ENCODE results near the gene CFLAR.
"Not testable (repeated sequence)": the region's sequence is repeated elsewhere in the genome, so short reads cannot be mapped to it uniquely, and the experiment has no call there.

The CFLAR gene

DNA sequence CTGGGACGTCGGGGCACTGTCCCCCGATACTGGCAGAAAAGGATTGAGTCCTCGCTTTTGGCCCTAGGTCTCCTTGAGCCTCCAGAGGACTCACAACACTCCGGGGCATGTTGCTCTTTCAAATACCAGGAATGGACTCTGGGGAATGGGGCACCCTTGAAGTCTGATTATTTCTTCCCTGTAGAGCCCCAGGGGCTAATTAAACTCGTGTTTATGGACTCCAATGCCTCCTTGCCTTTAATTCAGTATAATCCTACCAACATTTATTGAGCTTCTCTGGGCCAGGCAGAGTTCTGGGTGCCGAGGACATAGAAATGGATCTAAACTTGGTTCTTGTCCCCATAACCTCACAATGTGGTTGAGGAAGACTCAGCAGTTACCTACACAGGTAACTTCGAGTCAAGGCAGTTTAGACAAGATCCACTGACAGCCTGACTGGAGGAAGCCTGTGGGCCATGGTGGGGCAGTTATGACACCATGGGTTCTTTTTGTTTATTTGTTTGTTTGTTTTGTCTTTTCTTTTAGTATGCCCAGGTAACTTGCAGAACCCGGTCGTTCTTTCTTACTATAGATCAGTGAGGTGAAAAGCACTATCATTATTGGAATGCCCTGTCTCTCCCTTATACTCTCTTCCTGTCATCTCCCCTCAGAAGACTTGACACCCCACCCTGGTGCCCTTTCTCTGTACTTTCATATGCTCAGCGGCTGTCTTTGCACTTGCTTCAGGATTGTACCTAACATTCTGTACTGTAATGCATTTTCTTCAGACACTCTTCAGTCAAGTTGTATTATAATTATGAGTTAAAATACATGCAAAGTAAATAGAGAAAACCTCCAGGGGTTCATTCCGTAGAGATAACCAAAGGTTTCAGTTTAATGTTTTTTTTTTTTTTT lies 3.2 kb downstream of the CFLAR start:
- DNase-seq (ENCODE audit: low read depth in 2 of 2), result no peak

DNA sequence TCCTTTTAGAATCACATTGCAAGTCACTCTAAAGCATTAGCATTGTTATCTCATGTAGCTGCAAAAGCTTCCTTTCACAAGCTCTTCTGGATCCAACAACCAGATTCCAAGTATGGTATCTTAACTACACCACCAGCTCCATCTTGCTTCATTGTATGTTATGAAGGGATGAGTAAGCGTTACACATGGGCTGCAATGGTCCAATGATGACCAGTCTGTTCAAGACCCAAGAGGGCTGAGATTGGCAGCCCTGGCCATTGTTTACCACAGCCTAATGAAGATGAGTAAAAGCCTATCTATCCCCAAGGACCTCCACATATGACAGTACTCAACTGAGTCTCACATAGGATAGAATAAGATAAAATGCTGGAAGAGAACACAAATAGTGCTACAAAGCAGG lies 6.3 kb downstream of the CFLAR start:
- DNase-seq (ENCODE audit: low read depth in 2 of 2), result no peak

DNA sequence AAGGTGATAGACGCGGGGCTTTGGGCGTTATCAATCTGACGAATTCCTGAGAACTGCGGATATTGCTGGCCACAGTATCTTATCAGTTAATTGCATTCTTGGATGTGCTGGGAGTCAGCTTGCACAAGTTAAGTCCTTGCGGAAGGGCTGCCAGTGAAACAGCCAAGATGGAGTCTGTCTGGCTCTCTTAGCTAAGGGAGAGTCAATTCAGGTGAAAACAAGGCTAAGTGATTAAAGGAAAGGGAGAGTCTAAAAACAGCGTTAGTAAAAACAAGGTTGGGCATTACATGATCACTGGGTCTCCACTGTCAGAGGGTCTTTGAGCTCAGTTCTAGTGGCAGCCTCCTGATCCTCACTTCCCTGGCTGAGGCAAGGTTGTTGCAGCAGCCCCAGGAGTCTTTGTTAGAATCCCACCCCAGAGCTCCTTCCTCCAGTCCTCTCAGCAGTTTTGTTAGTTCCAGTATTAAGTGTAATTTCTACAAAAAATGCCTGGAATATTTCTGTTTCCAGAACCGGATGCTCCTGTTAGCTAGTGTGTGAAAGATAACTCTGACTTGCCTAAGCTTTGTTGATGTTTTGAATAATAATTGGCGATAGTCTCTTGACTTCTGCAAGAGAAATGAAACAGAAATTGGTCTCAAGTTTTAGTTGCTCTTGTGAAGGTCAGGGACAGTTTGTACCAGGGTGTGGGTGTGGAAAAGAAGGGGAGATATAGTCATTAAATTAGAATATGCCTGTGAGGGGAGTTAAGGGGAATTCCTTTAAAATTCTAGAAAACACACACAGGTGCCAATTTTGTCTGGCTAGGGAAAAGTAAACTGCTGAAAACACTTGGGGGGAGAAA lies 10.6 kb downstream of the CFLAR start:
- no peak for DNase-seq (ENCODE audit: low read depth in 2 of 2)

DNA sequence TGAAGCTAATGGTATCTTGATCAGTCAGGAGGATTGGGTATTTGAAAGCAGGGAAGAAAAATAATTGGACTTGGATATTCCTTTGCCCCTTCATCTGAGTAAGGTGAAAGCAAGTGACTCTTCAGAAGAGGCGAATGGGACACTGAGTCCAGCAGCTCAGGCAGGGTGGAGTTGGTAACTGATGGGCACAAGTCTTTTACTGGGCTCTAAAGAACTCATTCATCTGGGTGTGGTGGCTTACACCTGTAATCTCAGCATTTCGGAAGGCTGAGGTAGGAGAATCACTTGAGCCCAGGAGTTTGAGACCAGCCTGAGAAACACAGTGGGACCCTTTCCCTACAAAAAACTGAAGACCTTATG lies 11.2 kb downstream of the CFLAR start:
- no peak for DNase-seq (ENCODE audit: low read depth in 2 of 2)

DNA sequence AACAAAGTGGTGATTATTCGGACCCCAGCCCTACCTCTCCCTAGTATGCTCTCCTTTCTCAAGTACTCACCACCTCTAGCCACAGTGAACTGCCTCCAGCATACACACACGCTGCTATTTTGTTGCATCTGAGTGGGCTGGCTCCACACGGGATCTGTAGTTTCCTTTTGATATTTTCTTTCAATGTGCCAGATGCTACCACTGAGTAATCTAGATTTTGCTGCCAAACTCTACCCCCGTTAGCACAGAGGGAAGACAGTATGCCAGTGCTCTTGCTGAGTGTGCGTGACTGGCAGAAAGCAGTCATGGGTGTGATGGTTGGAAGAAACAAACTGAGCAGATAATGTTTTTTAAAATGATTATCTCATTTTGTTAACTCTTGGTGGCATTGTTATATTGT lies 11.6 kb downstream of the CFLAR start:
- DNase-seq (ENCODE audit: low read depth in 2 of 2), result peak in 1 of 2 experiments; percentile 43

DNA sequence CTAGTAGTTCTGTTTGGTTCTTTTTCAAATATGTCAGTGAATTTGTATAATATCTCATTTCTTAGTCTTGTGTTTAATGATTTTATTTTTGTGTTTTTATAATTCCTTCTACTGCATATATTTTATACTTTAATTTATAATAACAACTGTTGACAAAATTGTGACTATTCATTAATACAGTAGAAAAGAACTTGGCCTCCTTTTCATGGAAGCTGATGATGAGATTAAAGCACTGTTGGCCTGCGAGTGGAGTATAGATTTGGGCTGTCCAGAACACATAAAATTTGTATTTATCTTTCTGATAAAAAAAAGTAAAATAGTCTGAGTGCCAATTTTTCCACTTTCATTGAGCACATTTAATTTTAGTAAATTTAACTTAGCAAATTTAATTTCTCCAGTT lies 12.1 kb downstream of the CFLAR start:
- DNase-seq (ENCODE audit: low read depth in 2 of 2), result no peak

DNA sequence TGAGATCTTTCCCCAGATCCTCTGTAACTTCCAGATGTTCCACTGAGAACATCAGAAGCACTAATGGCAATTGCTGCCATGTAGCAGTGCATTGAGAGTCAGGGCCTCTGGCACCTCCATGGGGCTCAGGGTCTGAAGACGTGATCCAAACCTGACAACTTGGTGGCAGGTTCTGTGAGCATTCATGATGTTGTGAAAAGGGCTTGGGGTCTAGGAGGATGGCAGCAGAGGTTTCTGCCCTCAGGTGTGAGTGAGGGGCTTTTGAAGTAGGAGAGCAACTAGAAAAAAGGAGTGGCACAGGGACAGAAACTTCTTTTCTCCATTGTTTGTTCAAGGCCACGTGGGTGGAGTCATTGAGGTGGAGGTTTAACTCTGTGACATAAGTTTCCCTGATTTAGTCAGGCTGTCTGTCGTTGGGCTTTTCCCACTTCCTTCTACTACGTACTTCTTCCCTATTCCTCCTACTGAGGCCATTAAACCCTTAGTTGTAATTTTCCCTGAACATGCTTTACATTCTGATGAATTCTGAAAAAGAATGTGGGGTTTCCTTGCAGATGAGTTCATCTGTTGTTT lies 13.1 kb downstream of the CFLAR start:
- DNase-seq (ENCODE audit: low read depth in 2 of 2), result no peak

DNA sequence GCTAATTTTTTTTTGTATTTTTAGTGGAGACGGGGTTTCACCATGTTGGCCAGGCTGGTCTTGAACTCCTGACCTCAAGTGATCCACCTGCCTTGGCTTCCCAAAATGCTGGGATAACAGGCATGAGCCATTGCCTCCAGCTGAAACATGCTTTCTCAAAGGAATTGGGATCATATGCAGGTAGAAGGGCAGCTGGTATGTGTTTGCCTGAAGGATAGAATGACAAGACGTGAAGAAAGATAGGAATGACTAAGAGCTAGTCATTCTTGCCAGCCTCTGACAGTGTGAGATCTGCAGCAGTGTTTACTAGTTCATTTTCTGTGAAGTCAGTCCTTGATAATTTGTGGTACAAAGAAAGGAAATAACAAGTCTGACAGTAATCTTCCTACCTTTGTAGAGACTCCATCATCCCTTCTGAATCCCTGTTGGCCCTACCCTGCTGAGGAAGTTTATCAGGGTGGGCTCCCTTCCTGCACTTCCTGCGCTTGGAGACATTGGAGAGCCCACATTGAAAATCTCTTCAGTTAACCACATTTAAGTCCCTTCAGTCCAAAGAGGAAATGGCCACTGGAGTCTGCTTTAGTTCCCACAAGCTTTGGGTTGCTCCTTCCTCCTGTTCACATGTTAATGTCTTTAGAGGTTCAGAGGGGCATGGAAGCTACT lies 14.7 kb downstream of the CFLAR start:
- no peak for DNase-seq (ENCODE audit: low read depth in 2 of 2)

DNA sequence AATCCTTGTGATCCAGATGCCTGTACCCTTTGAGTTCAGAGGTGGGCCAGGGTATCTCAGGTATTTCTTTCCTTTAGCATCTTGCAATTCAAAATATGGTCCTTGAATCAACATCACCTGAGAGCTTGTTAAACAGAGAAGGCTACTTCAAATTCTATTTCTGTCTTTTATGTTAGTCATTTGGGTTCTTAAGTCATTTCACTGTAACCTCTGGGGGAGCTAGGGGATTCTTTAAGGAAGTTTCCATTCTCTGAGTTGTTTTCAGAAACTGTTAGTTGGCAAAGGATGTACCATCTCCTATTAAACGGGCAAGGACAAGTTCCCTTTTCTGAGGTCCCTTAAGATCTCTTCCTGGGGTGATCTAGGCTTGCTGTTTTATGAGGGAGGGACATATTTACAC lies 16.6 kb downstream of the CFLAR start:
- no peak for DNase-seq (ENCODE audit: low read depth in 2 of 2)

DNA sequence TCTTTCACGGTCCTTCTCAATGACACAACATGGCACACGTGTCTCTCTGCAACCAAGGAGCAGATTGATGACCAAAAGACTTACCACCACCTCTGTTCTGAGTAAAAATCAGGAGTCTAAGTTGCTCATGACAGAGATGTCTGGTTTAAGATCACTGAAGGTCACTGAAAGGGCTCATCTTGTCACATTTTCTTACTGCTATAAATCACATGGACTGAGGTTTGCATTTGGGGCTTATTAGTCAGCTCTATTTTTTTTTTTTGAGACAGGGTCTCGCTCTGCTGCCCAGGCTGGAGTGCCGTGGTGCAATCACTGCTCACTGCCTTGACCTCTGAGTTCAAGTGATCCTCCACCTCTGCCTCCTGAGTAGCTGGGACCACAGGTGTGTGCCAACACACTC lies 19.4 kb downstream of the CFLAR start:
- no peak for DNase-seq (ENCODE audit: low read depth in 2 of 2)

DNA sequence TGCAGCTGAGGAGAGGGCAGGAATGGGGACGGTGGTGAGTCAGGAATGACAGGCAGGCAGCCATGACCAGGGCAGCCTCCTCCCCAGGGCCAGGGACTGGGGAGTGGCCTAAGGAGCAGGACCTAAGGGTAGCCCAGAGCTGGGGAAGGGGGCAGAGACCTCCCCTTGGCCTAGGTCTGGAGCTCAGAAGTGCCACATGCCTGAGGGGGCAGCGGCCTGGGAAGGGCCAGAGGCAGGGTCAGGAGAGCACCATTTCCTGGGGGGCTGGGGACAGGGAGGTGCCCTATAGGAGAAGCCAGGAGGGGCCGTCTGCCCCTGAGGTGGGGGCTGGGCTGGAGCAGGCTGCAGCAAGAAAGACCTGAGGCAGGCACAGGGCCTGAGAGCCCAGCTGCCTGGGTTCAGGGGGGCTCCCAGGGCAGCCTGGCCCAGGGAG lies 20.9 kb downstream of the CFLAR start:
- DNase-seq (ENCODE audit: low read depth in 2 of 2), result no peak

DNA sequence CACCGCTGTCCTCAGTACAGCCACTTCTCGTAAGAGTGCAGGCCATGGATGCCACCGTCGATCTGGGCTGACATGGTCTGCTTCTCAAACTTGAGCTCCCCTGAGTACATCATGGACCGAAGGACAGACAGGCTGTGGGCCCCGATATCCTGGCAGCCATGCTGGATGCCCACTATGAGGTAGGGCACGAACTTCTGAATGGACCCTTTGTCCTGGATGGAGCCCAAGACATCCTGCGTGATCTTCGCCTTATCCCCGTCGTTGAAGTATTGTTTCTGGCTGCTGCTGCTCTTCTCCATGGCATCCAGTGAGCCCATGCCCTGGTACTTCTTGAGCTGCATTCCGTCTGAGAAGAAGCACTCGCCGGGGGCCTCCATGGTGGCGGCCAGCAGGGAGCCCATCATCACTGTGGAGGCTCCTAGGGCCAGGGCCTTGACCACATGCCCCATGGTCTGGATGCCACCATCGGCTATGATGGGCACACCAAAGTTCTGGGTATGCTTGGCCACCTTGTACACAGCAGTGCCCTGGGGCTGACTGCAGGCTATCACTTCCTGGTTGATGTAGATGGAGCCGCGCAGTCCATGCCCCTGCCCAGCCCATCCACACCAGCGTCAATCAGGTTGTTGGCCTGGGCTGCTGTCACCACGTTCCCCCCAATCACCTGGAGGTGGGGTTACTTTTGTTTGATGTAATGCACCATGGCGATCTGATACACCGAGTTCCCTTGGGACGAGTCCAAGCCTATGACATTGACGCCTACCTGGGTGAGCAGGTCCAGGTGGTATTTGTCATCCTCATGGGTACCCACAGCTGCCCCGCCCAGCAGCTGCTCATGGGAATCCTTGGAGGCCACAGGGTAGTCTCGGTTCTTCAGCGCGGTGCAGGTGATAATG lies 21.8 kb downstream of the CFLAR start:
- DNase-seq (ENCODE audit: low read depth in 2 of 2), result no peak

DNA sequence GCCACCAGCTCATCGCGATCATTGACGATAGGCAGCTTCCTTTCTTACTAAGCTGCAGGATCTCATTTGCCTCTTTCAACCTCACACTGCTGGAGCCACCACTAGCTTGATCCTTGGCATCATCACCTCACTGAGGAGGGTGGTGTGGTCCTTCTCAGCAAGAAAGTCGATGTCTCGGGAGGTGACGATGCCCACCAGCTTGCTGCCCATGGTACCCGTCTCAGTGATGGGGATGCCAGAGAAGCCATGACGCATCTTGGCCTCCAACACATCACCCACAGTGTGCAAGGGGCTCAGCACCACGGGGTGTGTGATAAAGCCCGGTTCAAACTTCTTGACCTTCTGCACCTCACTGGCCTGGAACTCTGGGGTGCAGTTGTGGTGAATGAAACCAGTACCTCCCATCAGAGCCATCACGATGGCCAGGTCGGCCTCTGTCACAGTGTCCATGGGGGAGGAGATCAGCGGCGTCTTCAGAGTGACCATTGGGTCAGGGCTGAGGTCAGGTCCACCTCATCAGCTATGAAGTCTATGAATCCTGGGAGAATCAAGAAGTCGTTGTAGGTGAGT lies 22.5 kb downstream of the CFLAR start:
- DNase-seq (ENCODE audit: low read depth in 2 of 2), result no peak

DNA sequence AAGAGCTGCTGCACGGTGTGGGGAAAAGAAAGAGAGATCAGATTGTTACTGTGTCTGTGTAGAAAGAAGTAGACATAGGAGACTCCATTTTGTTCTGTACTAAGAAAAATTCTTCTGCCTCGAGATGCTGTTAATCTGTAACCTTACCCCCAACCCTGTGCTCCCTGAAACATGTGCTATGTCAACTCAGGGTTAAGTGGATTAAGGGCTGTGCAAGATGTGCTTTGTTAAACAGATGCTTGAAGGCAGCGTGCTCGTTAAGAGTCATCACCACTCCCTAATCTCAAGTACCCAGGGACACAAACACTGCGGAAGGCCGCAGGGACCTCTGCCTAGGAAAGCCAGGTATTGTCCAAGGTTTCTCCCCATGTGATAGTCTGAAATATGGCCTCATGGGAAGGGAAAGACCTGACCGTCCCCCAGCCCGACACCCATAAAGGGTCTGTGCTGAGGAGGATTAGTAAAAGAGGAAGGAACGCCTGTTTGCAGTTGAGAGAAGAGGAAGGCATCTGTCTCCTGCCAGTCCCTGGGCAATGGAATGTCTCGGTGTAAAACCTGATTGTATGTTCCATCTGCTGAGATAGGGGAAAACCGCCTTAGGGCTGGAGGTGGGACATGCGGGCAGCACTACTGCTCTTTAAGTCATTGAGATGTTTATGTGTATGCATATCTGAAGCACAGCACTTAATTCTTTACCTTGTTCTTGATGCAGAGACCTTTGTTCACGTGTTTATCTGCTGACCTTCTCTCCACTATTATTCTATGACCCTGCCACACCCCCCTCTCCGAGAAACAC lies 23.2 kb downstream of the CFLAR start:
- not testable (repeated sequence) for DNase-seq (ENCODE audit: low read depth in 2 of 2)

DNA sequence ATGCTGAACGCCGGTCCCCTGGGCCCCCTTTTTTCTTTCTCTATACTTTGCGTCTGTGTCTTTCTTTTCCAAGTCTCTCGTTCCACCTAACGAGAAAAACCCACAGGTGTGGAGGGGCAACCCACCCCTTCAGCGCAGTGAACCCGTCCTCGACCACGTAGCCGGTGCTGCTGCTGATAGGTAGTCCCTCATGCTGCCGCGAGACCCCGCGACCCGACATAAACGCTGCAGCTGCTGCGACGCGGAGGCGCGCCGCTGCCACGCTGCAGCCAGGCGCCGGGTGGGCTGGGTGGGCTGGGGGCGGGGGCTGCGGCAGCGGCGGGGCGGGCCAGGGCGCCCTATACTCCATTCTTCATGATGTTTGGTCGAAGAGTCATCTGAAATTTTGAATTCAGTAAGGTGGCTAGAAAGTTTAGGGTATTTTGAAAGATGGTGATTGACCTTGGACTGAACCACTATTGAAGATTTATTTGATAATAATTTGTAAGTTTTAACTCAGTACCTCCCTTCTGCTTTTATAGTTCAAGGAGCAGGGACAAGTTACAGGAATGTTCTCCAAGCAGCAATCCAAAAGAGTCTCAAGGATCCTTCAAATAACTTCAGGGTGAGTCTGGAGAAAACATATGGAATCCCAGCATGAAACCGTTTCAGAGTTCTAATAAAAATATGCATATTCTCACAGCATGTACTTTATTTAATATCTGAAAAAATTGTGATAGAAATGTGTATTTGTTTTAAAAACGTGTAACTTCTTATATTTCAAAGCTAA lies 24.1 kb downstream of the CFLAR start:
- DNase-seq (ENCODE audit: low read depth in 2 of 2), result no peak

DNA sequence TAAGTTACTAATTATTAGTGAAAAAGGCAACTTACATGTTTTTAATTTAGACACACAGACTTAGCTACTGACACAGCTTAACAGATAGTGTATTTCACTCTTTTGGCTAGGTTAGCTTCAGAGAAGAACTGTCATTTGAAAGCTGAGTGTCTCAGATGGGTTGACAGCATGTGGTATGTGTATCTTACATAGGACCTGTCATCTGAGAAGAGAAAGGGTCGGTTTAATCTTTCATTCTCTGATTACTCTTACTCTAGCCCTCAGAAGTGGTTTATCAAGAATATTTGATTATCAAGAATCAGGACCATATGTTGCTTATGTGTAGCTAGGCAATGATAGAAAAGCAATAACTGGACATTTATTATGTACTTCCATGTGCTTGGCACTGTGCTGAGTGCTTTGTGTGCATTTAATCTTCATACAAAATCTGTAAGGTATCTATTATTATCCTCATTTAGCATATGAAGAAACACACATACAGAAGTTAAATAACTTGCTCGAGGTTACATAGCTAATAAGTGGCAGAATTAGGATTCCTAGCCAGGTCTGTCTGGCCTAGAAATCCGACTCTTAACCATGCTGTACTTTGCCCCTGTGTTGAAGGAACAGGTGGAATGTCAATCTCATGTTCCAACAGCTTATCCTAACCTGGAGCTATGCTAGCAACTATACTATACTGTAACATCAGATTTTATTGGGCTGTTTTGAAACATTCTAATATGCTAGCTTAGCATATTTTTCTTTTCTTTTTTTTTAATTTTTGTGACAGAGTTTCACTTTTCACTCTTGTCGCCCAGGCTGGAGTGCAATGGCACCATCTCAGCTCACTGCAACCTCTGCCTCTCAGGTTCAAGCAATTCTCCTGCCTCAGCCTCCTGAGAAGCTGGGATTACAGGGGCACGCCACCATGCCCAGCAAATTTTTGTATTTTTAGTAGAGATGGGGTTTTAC lies 28.4 kb downstream of the CFLAR start:
- DNase-seq (ENCODE audit: low read depth in 2 of 2), result no peak

DNA sequence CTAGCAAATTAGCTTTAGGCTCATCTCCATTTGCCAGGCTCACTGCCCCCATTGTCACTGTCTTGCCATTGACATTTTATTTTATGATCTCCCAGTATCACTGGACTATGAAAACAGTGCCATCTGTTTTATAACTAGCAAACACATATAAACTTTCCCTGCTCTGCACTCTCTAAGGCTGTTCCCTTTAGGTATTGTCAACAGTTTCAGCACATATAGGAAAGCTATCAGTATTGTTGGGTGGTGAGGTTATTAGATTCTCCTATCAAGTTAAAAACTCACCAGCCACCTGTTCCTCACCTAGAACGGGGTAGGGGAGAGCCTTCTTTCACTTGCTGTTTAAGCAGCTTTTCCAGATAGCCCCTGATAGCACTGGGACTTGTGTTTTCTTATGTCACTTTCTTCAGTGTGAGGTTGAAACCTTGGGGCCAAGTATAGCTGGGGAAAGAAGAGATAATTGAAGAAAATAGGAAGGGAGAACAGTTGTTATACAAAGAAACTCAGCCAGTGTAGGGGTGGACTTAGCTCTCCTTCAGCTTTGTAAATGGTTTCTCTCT lies 32.5 kb downstream of the CFLAR start:
- DNase-seq (ENCODE audit: low read depth in 2 of 2), result no peak

Measured in stimulated activated CD4-positive, alpha-beta T cell treated with anti-CD3 and anti-CD28 coated beads, Interleukin-12 subunit alpha, Interleukin-12 subunit beta, amount 100 ng/mL, for 24 hours (primary cell).